Activated CD4-positive, alpha-beta memory T cell treated with anti-CD3 and anti-CD28 coated beads, Interleukin-2, amount 10 ng/mL, durations not matched to agents 7 days and 5 days (primary cell): Measurements from ENCODE around the gene DTWD2. TPM values are rescaled to one million over a fixed set of nuclear protein-coding genes. Genes with fewer than 3 reads are reported as not detected.
"Not testable (repeated sequence)": the region's sequence is repeated elsewhere in the genome, so short reads cannot be mapped to it uniquely, and the experiment has no call there.

Experiments
- CTCF ChIA-PET: fragments of 350-600 bp; sonication (Branson Sonifier 250); formaldehyde crosslinking; loops from one replicate; lab custom pipeline; 2021; ENCODE audit warnings: antibody characterized with exemption, inconsistent platforms; lab: Charles Lee
- POLR2A ChIA-PET: fragments of 350-600 bp; sonication (Branson Sonifier 250); formaldehyde crosslinking; loops from one replicate; lab custom pipeline; 2021; ENCODE audit warnings: antibody characterized with exemption; lab: Charles Lee
- DNase-seq: peaks from one replicate; pipeline ENCODE4 v3.0.0-alpha.2; 2020
- H3K27ac Mint-ChIP-seq: one replicate; pipeline ENCODE4 v1.8.0; 2021; ENCODE audit warnings: mild to moderate bottlenecking, mixed read lengths
- H3K27me3 Mint-ChIP-seq: one replicate; pipeline ENCODE4 v1.8.0; 2021; ENCODE audit warnings: mixed read lengths
- H3K36me3 Mint-ChIP-seq: one replicate; pipeline ENCODE4 v1.8.0; 2021; ENCODE audit warnings: low read depth, mixed read lengths
- H3K4me1 Mint-ChIP-seq: one replicate; pipeline ENCODE4 v1.8.0; 2021; ENCODE audit warnings: mixed read lengths
- H3K4me3 Mint-ChIP-seq: one replicate; pipeline ENCODE4 v1.8.0; 2021; ENCODE audit warnings: mild to moderate bottlenecking, mixed read lengths
- H3K9me3 Mint-ChIP-seq: one replicate; pipeline ENCODE4 v1.8.0; 2021; ENCODE audit warnings: mixed read lengths
- total RNA-seq, 2 experiments: library from RNA; stranded (reverse); gene quantifications; one replicate each; pipeline ENCODE4 v1.2.3, GENCODE V29; 2021

DTWD2 gene
- total RNA-seq, 2 experiments from 2014 or later = 1.3 to 1.6 TPM

DNA sequence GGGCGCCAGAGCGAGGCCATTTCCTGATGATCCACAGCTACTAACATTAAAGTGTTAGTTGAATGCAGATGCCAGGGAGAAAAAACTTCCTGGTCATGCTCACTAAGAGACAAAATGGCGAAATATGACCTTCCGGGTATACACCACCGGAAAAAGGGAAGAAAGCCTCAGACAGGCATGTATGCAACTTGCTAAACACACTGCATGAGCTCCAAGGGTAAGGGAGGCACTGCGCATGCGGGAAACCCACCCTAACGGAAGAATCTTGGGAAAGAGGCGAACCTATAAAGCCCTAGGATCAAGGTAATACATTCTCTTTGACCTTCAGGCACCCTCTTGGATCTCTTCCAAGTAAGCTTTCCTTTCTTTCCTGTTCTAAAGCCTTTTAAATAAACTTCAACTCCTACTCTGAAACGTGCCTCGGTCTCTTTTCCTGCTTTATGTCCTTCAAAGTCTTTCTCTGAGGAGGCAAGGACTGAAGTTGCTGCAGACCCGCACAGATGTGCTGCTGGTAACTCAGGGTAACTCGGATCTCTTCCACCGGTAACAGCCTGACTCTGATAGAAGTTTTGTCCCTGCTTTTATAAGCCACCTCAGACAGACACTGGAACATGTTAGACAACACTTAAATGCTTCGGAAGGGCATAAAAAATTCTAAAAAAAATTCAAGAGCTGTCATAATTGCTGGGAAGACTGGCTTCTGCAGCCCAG, 64.9 kb downstream of the DTWD2 start:
- Mint-ChIP-seq H3K27me3 (no peaks in the 10 kb centered on the region), H3K36me3 (no peaks in the 10 kb centered on the region)
- CTCF ChIA-PET = no interaction called here

GRCh38 chr5:118921866-118922265, 66.5 kb downstream of the DTWD2 start:
- ChIA-PET POLR2A (no interaction called here), CTCF (no interaction called here)
- no peak overlapping the region for H3K27ac Mint-ChIP-seq
- no peaks in the 10 kb centered on the region for H3K36me3 Mint-ChIP-seq
- no peaks in the 10 kb centered on the region for H3K4me1 Mint-ChIP-seq
- H3K9me3 Mint-ChIP-seq = no peaks in the 10 kb centered on the region
- no peak for DNase-seq
- H3K27me3 Mint-ChIP-seq = no peaks in the 10 kb centered on the region
- H3K4me3 Mint-ChIP-seq = no peak overlapping the region

More for the DNA sequence above, 64.9 kb downstream of the DTWD2 start:
- POLR2A ChIA-PET = no interaction called here
- no peak overlapping the region for H3K4me3 Mint-ChIP-seq
- H3K9me3 Mint-ChIP-seq = no peaks in the 10 kb centered on the region
- no peaks in the 10 kb centered on the region for H3K4me1 Mint-ChIP-seq
- DNase-seq = no peak
- H3K27ac Mint-ChIP-seq = no peak overlapping the region

DNA sequence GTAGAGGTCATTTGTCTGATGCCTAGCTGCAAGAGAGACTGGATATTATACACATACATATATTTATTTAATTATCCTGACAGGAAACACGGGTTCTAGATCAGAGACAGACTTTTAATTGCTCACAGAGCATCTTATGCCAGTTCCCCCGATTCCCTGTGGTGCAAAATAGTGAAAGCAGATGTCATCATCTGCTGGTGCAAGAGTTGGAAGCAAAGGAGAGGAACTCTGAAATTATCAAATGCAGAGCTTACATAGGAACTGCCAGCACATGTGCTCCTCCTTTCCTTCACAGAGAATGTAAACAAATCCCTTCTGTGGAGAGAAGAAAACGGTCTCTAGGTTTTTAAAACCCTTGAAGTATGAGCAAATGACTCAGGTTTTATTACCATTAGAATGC, 69.3 kb downstream of the DTWD2 start:
- H3K4me1 Mint-ChIP-seq = no peaks in the 10 kb centered on the region
- DNase-seq = no peak
- ChIA-PET POLR2A (no interaction called here), CTCF (no interaction called here)
- no peaks in the 10 kb centered on the region for H3K36me3 Mint-ChIP-seq
- H3K4me3 Mint-ChIP-seq = no peak overlapping the region
- no peaks in the 10 kb centered on the region for H3K9me3 Mint-ChIP-seq
- H3K27me3 Mint-ChIP-seq = no peaks in the 10 kb centered on the region
- no peak overlapping the region for H3K27ac Mint-ChIP-seq

- Mint-ChIP-seq H3K36me3 (no peaks in the 10 kb centered on the region), H3K9me3 (no peaks in the 10 kb centered on the region), H3K27ac (no peak overlapping the region), H3K4me3 (no peak overlapping the region), H3K4me1 (no peaks in the 10 kb centered on the region), H3K27me3 (no peaks in the 10 kb centered on the region)
- no peak for DNase-seq
- ChIA-PET POLR2A (no interaction called here), CTCF (no interaction called here)
Measured at GRCh38 chr5:118918232-118918631, 70.1 kb downstream of the DTWD2 start.

DNA sequence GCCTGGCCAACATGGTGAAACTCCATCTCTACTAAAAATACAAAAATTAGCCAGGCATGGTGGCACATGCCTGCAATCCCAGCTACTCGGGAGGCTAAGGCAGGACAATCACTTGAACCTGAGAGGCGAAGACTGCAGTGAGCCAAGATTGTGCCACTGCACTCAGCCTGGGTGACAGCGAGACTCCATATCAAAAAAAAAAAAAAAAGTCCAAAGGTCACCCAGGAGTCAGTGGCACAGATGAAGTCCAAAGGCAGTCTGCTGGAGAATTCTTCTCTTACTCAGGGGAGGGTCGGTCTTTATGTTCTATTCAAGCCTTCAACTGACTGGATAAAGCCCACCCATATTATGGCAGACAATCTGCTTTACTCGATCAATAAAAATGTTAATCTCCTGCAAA, 80.8 kb downstream of the DTWD2 start:
- H3K27ac Mint-ChIP-seq, POLR2A ChIA-PET, H3K9me3 Mint-ChIP-seq, DNase-seq, H3K36me3 Mint-ChIP-seq, H3K27me3 Mint-ChIP-seq, H3K4me3 Mint-ChIP-seq, CTCF ChIA-PET, H3K4me1 Mint-ChIP-seq: not testable (repeated sequence)

DNA sequence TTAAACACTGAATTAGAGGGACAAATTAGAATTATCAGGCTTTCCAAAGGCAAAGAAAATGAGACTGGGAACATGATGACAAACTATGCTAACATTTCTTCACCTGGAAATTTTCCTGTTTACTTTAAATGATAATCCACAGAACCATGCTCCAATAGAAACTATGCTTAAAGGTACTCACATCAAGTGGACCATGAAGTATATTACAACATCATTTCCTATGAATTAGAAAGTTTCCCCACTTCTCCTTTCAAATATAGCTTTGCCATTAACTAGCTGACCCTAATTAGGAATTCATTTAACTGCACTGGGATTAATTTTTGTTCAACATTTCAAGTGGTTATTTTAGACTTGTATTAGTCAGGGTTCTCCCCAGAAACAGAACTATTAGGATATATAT, 81.4 kb downstream of the DTWD2 start:
- no peak overlapping the region for H3K27ac Mint-ChIP-seq

GRCh38 chr5:118905196-118905595, 83.2 kb downstream of the DTWD2 start:
- Mint-ChIP-seq H3K4me3 (no peak overlapping the region), H3K4me1 (no peaks in the 10 kb centered on the region), H3K27ac (no peak overlapping the region), H3K9me3 (no peaks in the 10 kb centered on the region), H3K27me3 (no peaks in the 10 kb centered on the region), H3K36me3 (no peaks in the 10 kb centered on the region)
- no peak for DNase-seq
- CTCF ChIA-PET = no interaction called here
- POLR2A ChIA-PET = no interaction called here

More for the DNA sequence above, 81.4 kb downstream of the DTWD2 start:
- CTCF ChIA-PET = no interaction called here
- POLR2A ChIA-PET = no interaction called here
- no peaks in the 10 kb centered on the region for H3K27me3 Mint-ChIP-seq
- H3K36me3 Mint-ChIP-seq = no peaks in the 10 kb centered on the region
- H3K4me1 Mint-ChIP-seq = no peaks in the 10 kb centered on the region
- no peak overlapping the region for H3K4me3 Mint-ChIP-seq
- DNase-seq = no peak
- no peaks in the 10 kb centered on the region for H3K9me3 Mint-ChIP-seq

GRCh38 chr5:118902656-118903438, 85.5 kb downstream of the DTWD2 start:
- Mint-ChIP-seq H3K4me3 (no peak overlapping the region), H3K4me1 (no peaks in the 10 kb centered on the region), H3K36me3 (no peaks in the 10 kb centered on the region), H3K27ac (no peak overlapping the region), H3K9me3 (no peaks in the 10 kb centered on the region), H3K27me3 (no peaks in the 10 kb centered on the region)
- DNase-seq = no peak
- POLR2A ChIA-PET = no interaction called here
- CTCF ChIA-PET = no interaction called here

- no peaks in the 10 kb centered on the region for H3K27me3 Mint-ChIP-seq
- CTCF ChIA-PET = no interaction called here
- no peaks in the 10 kb centered on the region for H3K36me3 Mint-ChIP-seq
- POLR2A ChIA-PET = no interaction called here
- DNase-seq = no peak
- no peaks in the 10 kb centered on the region for H3K4me1 Mint-ChIP-seq
- H3K27ac Mint-ChIP-seq = no peak overlapping the region
- no peaks in the 10 kb centered on the region for H3K9me3 Mint-ChIP-seq
- no peak overlapping the region for H3K4me3 Mint-ChIP-seq
Measured at GRCh38 chr5:118894709-118895108, 93.6 kb downstream of the DTWD2 start.

DNA sequence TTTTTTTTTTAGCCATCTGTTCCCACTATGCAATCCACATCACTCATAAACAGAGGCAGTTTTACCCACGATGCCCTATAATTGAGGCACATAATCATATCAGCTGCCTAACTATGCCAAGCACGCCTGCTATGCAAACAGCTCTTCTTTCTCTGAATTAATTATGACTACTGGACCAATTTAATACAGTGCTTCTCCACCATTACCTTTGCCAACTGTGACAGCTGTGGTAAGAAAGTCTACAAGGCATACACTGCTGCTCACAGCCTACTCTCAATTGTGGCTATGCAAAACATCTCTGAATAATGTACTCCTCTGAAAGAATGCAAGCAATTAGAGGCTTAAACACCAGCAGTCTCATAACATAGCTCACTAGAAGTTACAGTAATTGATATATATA, 97.1 kb downstream of the DTWD2 start:
- no peak for DNase-seq
- ChIA-PET CTCF (interaction anchor here (1.2 kb wide), 1 partner anchor 99 kb away, joined by 3 read pairs; no protein-coding TSS in a partner anchor), POLR2A (no interaction called here)
- no peaks in the 10 kb centered on the region for H3K27me3 Mint-ChIP-seq
- H3K36me3 Mint-ChIP-seq = no peaks in the 10 kb centered on the region
- no peak overlapping the region for H3K27ac Mint-ChIP-seq
- no peaks in the 10 kb centered on the region for H3K4me1 Mint-ChIP-seq
- H3K4me3 Mint-ChIP-seq = no peak overlapping the region
- H3K9me3 Mint-ChIP-seq = no peaks in the 10 kb centered on the region

- CTCF ChIA-PET = no interaction called here
- Mint-ChIP-seq H3K27ac (no peak overlapping the region), H3K36me3 (no peaks in the 10 kb centered on the region), H3K4me1 (no peaks in the 10 kb centered on the region), H3K9me3 (no peaks in the 10 kb centered on the region), H3K4me3 (no peak overlapping the region), H3K27me3 (no peaks in the 10 kb centered on the region)
- POLR2A ChIA-PET = no interaction called here
- DNase-seq = no peak
Measured at GRCh38 chr5:118889165-118889564, 99.2 kb downstream of the DTWD2 start.

DNA sequence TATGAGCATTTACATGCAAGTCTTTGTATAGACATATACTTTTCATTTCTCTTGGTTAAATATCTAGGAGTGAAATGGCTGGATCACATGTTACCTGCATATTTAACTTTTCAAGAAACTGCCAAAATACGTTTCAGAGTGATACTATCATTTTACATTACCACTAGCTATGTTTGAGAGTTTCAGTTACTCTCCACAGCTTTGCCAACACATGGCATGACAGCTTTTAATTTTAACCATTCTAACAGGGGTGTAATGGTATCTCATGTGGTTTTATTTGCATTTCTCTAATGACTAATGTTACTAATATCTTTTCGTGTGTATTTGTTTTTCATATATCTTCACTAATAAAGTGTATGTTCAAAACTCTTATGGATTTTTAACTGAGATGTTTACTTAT, 99.8 kb downstream of the DTWD2 start:
- no peaks in the 10 kb centered on the region for H3K4me1 Mint-ChIP-seq
- H3K9me3 Mint-ChIP-seq = no peaks in the 10 kb centered on the region
- H3K27me3 Mint-ChIP-seq = no peaks in the 10 kb centered on the region
- H3K36me3 Mint-ChIP-seq = no peaks in the 10 kb centered on the region
- H3K4me3 Mint-ChIP-seq = no peak overlapping the region
- no peak for DNase-seq
- CTCF ChIA-PET = no interaction called here
- no peak overlapping the region for H3K27ac Mint-ChIP-seq
- POLR2A ChIA-PET = no interaction called here

DNA sequence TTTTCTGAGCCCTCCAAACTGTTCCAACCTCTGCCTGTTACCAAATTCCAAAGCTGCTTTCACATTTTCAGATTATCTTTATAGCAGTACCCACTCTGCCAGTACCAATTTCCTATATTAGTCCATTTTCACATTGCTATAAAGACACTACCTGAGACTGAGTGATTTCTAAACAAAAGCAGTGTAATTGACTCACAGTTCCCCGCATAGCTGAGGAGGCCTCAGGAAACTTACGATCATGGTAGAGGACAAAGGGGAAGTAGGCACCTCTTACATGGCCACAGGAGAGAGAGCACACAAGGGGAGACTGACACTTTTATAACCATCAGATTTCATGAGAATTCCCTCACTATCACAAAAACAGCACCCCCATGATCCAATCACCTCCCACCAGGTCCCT, 105.0 kb downstream of the DTWD2 start:
- no peaks in the 10 kb centered on the region for H3K4me1 Mint-ChIP-seq
- no peaks in the 10 kb centered on the region for H3K27me3 Mint-ChIP-seq
- H3K36me3 Mint-ChIP-seq = no peaks in the 10 kb centered on the region
- H3K27ac Mint-ChIP-seq = no peak overlapping the region
- H3K4me3 Mint-ChIP-seq = no peak overlapping the region
- no peaks in the 10 kb centered on the region for H3K9me3 Mint-ChIP-seq
- ChIA-PET CTCF (no interaction called here), POLR2A (no interaction called here)
- DNase-seq = no peak

DNA sequence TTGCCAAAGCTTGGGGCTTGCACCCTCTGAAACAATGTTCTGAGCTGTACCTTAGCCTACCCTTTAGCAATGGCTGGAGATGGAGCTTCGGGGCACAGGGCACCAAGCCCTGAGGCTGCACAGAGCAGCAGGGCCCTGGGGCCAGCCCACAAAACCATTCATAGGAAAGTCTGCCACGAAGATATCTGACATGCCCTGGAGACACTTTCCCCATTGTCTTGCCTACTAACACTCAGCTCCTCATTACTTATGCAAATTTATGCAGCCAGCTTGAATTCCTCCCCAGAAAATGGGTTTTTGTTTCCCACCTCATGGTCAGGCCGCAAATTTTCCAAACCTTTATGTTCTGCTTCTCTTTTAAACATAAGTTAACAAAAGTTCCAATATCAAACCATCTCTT, 105.7 kb downstream of the DTWD2 start:
- Mint-ChIP-seq H3K27me3 (no peaks in the 10 kb centered on the region), H3K9me3 (no peaks in the 10 kb centered on the region), H3K27ac (no peak overlapping the region), H3K36me3 (no peaks in the 10 kb centered on the region), H3K4me3 (no peak overlapping the region), H3K4me1 (no peaks in the 10 kb centered on the region)
- ChIA-PET POLR2A (no interaction called here), CTCF (no interaction called here)
- no peak for DNase-seq
